ENCODE data around the gene KIF17. TPM values are rescaled to one million over a fixed set of nuclear protein-coding genes. Genes with fewer than 3 reads are reported as not detected.

The KIF17 gene
- polyA plus RNA-seq, 1 of the 3 experiments (the other 2 are of a cell fraction): 4.3 TPM

GRCh38 chr1:20634065-20634593, 83.7 kb downstream of the KIF17 start:
- H3K4me2 ChIP-seq: peak overlapping the region; percentile 80
- H3K36me3 ChIP-seq (replicated peaks in 1 of 2; ENCODE audit: control insufficient read depth in 1 of 2, insufficient read depth in 2 of 2, low read length in 1 of 2): peaks cover 0 to 6% of the 10 kb centered on the region in 2 experiments
- H3K79me2 ChIP-seq (ENCODE audit: insufficient read depth): no peaks in the 10 kb centered on the region
- no peaks in the 10 kb centered on the region for H3K9me3 ChIP-seq
- peak overlapping the region; percentile 99 for H2AFZ ChIP-seq (ENCODE audit: low read depth)
- no peak for DNase-seq
- ChIA-PET POLR2A (interaction anchor here (0.6 to 1.3 kb wide), 3 partner anchors 27 to 126 kb away, joined by 3 to 5 read pairs (median 4); partner anchors contain the start of genes DDOST and MUL1), CTCF (interaction anchor here (0.6 to 10.4 kb wide), 37 partner anchors 7 to 719 kb away, joined by 3 to 97 read pairs (median 5); partner anchors contain the start of genes DDOST, FAM43B and MUL1)
- no peaks in the 10 kb centered on the region for H3F3A ChIP-seq (replicated peaks; ENCODE audit: insufficient read depth)
- H3K9ac ChIP-seq: peak overlapping the region; percentile 81
- H3K27ac ChIP-seq (ENCODE audit: low read depth in 2 of 2, low read length in 1 of 2): peak overlapping the region in 1 of 2 experiments; percentile 18; a peak in 1 of 4 replicates
- no peaks in the 10 kb centered on the region; the same call in 1 of the 2 replicates for H4K20me1 ChIP-seq (ENCODE audit: insufficient read depth)
- no peaks in the 10 kb centered on the region for H3K9me2 ChIP-seq
- H3K4me1 ChIP-seq (ENCODE audit: control insufficient read depth in 1 of 2, insufficient read depth in 2 of 2, low read depth in 1 of 2, low read length in 1 of 2): peaks cover 0 to 12% of the 10 kb centered on the region in 2 experiments; a peak in 1 of 4 replicates
- WGBS (ENCODE audit: low lambda C conversion rate): 8% methylated on average over 11 of the region's 11 CpGs
- H3K4me3 ChIP-seq (ENCODE audit: low read depth in 2 of 2, low read length in 1 of 2): peak overlapping the region; percentile 64 to 88
- no peak for TF ChIP-seq SIN3A (IDR thresholded peaks at IDR 0.05; ENCODE audit: borderline replicate concordance, low read depth, low read length)
- no peak for TF ChIP-seq MEF2A (IDR thresholded peaks at IDR 0.05; ENCODE audit: borderline replicate concordance, low read depth)
- TF ChIP-seq IRF3 (IDR thresholded peaks at IDR 0.05; ENCODE audit: low read depth, low read length): no peak
- no peak for TF ChIP-seq REST (IDR thresholded peaks at IDR 0.05; ENCODE audit: low read depth, low read length)
- TF ChIP-seq POLR2AphosphoS5 (IDR thresholded peaks at IDR 0.05; ENCODE audit: low read depth, low read length): no peak
- no peak for TF ChIP-seq RXRA (IDR thresholded peaks at IDR 0.05; ENCODE audit: borderline replicate concordance, low read depth)
- no peak for TF ChIP-seq PBX3 (IDR thresholded peaks at IDR 0.05)
- no peak for TF ChIP-seq USF2 (IDR thresholded peaks at IDR 0.05; ENCODE audit: borderline replicate concordance, low read depth, low read length)
- TF ChIP-seq EP300 (IDR thresholded peaks at IDR 0.05; ENCODE audit: borderline replicate concordance in 1 of 2, low read depth in 1 of 2, low read length in 1 of 2): no peak
- TF ChIP-seq MXI1 (IDR thresholded peaks at IDR 0.05; ENCODE audit: low read depth, low read length): no peak
- no peak for TF ChIP-seq RAD21 (IDR thresholded peaks at IDR 0.05; ENCODE audit: low read length)
- no peak for TF ChIP-seq EZH2phosphoT487 (IDR thresholded peaks at IDR 0.05; ENCODE audit: borderline replicate concordance, low read depth)
- no peak for TF ChIP-seq TCF12 (IDR thresholded peaks at IDR 0.05)
- no peak for TF ChIP-seq TEAD4 (IDR thresholded peaks at IDR 0.05; ENCODE audit: borderline replicate concordance, insufficient read depth)
- H3K27me3 ChIP-seq (ENCODE audit: insufficient read depth): no peaks in the 10 kb centered on the region

Measured in SK-N-SH (cell line).